Measurements from ENCODE around the gene KNDC1. TPM values are rescaled to one million over a fixed set of nuclear protein-coding genes. Genes with fewer than 3 reads are reported as not detected.

The KNDC1 gene
- total RNA-seq, 3 donors from 2014 or later: 0.14 to 0.60 (median 0.32) TPM

- Histone ChIP-seq H3K36me3 (ENCODE audit: low read depth) (no peaks in the 10 kb centered on the region), H3K4me3 (no peak overlapping the region), H3K4me1 (ENCODE audit: low read depth) (no peaks in the 10 kb centered on the region), H3K9me3 (no peaks in the 10 kb centered on the region)
- TF ChIP-seq, protein P1, sequence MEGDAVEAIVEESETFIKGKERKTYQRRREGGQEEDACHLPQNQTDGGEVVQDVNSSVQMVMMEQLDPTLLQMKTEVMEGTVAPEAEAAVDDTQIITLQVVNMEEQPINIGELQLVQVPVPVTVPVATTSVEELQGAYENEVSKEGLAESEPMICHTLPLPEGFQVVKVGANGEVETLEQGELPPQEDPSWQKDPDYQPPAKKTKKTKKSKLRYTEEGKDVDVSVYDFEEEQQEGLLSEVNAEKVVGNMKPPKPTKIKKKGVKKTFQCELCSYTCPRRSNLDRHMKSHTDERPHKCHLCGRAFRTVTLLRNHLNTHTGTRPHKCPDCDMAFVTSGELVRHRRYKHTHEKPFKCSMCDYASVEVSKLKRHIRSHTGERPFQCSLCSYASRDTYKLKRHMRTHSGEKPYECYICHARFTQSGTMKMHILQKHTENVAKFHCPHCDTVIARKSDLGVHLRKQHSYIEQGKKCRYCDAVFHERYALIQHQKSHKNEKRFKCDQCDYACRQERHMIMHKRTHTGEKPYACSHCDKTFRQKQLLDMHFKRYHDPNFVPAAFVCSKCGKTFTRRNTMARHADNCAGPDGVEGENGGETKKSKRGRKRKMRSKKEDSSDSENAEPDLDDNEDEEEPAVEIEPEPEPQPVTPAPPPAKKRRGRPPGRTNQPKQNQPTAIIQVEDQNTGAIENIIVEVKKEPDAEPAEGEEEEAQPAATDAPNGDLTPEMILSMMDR (IDR thresholded peaks at IDR 0.05): no peak
- peak in 2 of 3 donors; percentile 19 to 40 for DNase-seq
- ATAC-seq: no peak
- intact Hi-C loops (cut with DNase I, micrococcal nuclease): loop anchor here in 1 of 2 donors (10.0 kb wide), 1 partner anchor 292 kb away; no protein-coding TSS in a partner anchor
Observed at GRCh38 chr10:133126431-133127290, 33.4 kb upstream of the KNDC1 start.

GRCh38 chr10:133127291-133128125 lies 32.5 kb upstream of the KNDC1 start:
- ATAC-seq: peak; percentile 60
- H3K4me1 ChIP-seq (ENCODE audit: low read depth): no peaks in the 10 kb centered on the region
- intact Hi-C loops (cut with DNase I, micrococcal nuclease): loop anchor here in 1 of 2 donors (10.0 kb wide), 1 partner anchor 293 kb away; no protein-coding TSS in a partner anchor
- H3K36me3 ChIP-seq (ENCODE audit: low read depth): no peaks in the 10 kb centered on the region
- DNase-seq: peak in 2 of 3 donors; percentile 14 to 41
- TF ChIP-seq, protein P1 (IDR thresholded peaks at IDR 0.05): no peak
- H3K4me3 ChIP-seq: no peak overlapping the region
- no peaks in the 10 kb centered on the region for H3K9me3 ChIP-seq

DNA sequence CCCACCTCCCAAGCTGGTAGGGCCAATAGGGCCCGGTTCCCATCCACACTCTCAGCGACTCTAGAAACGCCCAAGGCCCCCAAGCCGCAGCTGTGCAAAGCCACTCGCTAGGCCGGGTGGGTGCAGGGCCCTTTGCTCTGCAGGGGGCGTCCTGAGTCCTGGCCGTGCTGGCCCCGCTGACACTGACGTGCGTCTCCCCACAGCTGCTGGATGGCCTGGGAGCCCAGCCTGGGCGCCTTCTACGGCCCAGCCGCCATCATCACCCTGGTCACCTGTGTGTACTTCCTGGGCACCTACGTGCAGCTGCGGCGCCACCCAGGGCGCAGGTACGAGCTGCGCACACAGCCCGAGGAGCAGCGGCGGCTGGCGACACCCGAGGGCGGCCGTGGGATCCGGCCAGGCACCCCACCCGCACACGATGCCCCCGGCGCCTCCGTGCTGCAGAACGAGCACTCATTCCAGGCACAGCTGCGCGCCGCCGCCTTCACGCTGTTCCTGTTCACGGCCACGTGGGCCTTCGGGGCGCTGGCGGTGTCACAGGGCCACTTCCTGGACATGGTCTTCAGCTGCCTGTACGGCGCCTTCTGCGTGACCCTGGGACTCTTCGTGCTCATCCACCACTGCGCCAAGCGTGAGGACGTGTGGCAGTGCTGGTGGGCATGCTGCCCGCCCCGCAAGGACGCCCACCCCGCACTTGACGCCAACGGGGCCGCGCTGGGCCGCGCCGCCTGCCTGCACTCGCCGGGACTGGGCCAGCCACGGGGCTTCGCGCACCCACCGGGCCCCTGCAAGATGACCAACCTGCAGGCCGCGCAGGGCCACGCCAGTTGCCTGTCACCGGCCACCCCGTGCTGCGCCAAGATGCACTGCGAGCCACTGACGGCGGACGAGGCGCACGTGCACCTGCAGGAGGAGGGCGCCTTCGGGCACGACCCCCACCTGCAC lies 31.6 kb upstream of the KNDC1 start:
- ATAC-seq (no peak), DNase-seq (peak in 1 of 3 donors; percentile 44)
- no peak overlapping the region for H3K4me3 ChIP-seq
- no peaks in the 10 kb centered on the region for H3K36me3 ChIP-seq (ENCODE audit: low read depth)
- H3K4me1 ChIP-seq (ENCODE audit: low read depth): no peaks in the 10 kb centered on the region
- no peaks in the 10 kb centered on the region for H3K9me3 ChIP-seq
- intact Hi-C loops (cut with DNase I, micrococcal nuclease): loop anchor here in 1 of 2 donors (10.0 kb wide), 1 partner anchor 294 kb away; no protein-coding TSS in a partner anchor
- TF ChIP-seq, protein P1 (IDR thresholded peaks at IDR 0.05): no peak

GRCh38 chr10:133129071-133129858 lies 30.8 kb upstream of the KNDC1 start:
- intact Hi-C loops (cut with DNase I, micrococcal nuclease): loop anchor here in 1 of 2 donors (10.0 kb wide), 1 partner anchor 294 kb away; no protein-coding TSS in a partner anchor
- Histone ChIP-seq H3K9me3 (no peaks in the 10 kb centered on the region), H3K4me3 (no peak overlapping the region), H3K36me3 (ENCODE audit: low read depth) (no peaks in the 10 kb centered on the region), H3K4me1 (ENCODE audit: low read depth) (no peaks in the 10 kb centered on the region)
- ATAC-seq (no peak), DNase-seq (no peak)
- TF ChIP-seq, protein P1 (IDR thresholded peaks at IDR 0.05): no peak

All from mucosa of descending colon (tissue), 3 donors.